Osteocyte (in vitro differentiated cells): ENCODE measurements around the gene MYO5B. TPM values are rescaled to one million over a fixed set of nuclear protein-coding genes. Genes with fewer than 3 reads are reported as not detected.

Experiments used
- DNase-seq: peaks from one replicate; pipeline ENCODE4 v3.0.0; 2021; ENCODE audit warnings: mixed read lengths; ENCODE audit not compliant: unreplicated experiment; ENCODE audit errors: extremely low spot score
- H3K27ac Mint-ChIP-seq: one replicate; pipeline ENCODE4 v1.8.0; 2021; ENCODE audit warnings: mild to moderate bottlenecking, mixed read lengths; ENCODE audit not compliant: unreplicated experiment
- H3K27me3 Mint-ChIP-seq: one replicate; pipeline ENCODE4 v1.8.0; 2021; ENCODE audit warnings: mixed read lengths; ENCODE audit not compliant: unreplicated experiment
- H3K36me3 Mint-ChIP-seq: one replicate; pipeline ENCODE4 v1.8.0; 2021; ENCODE audit warnings: mixed read lengths; ENCODE audit not compliant: unreplicated experiment
- H3K4me1 Mint-ChIP-seq: one replicate; pipeline ENCODE4 v1.8.0; 2021; ENCODE audit warnings: mixed read lengths; ENCODE audit not compliant: unreplicated experiment
- H3K4me3 Mint-ChIP-seq: one replicate; pipeline ENCODE4 v1.8.0; 2021; ENCODE audit warnings: mild to moderate bottlenecking, moderate library complexity, mixed read lengths; ENCODE audit not compliant: unreplicated experiment
- H3K9me3 Mint-ChIP-seq: one replicate; pipeline ENCODE4 v1.8.0; 2021; ENCODE audit warnings: mixed read lengths; ENCODE audit not compliant: unreplicated experiment
- total RNA-seq: library from RNA; stranded (reverse); gene quantifications from 2 replicates; pipeline ENCODE4 v1.2.1, GENCODE V29; 2021
- TF ChIP-seq, protein P1 (sequence below): fragments of 200-600 bp; sonication (generic); IDR thresholded peaks from 2 replicates; pipeline ENCODE4 v1.5.0; 2021; ENCODE audit warnings: antibody characterized with exemption, mild to moderate bottlenecking, moderate library complexity

MYO5B gene
- total RNA-seq, 1 donor from 2014 or later, result not detected

DNA sequence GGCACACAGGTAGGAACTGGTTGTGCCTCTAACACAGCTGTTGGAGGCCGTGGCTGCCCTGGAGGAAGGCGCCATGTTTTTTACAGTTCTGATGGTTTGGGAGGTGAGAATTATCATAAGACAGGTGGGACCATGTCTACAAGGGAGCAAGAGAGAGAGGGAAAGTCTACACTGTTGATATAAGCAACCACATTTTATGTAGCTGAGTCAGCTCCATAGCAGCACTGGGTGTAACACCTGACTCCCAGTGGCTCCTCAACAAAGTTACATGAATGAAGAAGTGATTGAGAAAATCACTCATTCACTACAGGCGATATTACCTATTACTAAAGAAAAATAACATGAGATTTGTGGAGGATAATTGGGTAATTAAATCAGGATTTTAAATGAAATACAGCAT is 340.3 kb downstream of the MYO5B start:
- H3K4me1 Mint-ChIP-seq, result peaks cover 4% of the 10 kb centered on the region
- TF ChIP-seq, protein P1, sequence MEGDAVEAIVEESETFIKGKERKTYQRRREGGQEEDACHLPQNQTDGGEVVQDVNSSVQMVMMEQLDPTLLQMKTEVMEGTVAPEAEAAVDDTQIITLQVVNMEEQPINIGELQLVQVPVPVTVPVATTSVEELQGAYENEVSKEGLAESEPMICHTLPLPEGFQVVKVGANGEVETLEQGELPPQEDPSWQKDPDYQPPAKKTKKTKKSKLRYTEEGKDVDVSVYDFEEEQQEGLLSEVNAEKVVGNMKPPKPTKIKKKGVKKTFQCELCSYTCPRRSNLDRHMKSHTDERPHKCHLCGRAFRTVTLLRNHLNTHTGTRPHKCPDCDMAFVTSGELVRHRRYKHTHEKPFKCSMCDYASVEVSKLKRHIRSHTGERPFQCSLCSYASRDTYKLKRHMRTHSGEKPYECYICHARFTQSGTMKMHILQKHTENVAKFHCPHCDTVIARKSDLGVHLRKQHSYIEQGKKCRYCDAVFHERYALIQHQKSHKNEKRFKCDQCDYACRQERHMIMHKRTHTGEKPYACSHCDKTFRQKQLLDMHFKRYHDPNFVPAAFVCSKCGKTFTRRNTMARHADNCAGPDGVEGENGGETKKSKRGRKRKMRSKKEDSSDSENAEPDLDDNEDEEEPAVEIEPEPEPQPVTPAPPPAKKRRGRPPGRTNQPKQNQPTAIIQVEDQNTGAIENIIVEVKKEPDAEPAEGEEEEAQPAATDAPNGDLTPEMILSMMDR, result no peak
- no peaks in the 10 kb centered on the region for H3K9me3 Mint-ChIP-seq
- no peak overlapping the region for H3K27ac Mint-ChIP-seq
- no peaks in the 10 kb centered on the region for H3K27me3 Mint-ChIP-seq
- DNase-seq, result no peak
- no peaks in the 10 kb centered on the region for H3K36me3 Mint-ChIP-seq
- H3K4me3 Mint-ChIP-seq, result no peak overlapping the region

DNA sequence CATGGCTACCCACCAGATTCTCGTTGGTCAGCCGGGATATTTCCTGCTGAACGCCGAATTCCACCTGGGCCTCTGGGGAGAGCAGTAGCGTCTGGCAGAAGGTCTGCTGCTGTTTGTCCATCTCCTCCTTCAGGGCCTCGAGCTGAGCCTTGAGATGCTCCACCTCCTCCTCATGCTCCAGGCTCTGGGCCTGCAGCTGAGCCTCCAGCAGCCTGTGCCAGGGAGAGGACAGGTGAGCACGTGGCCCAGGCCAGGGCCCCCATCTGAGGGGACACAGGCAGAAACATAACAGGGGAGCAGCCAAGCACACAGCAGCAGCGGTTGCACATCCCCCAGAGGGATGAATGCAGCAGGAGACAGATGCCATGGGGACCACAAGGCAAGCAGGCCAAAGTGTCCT is 341.5 kb downstream of the MYO5B start:
- Mint-ChIP-seq H3K9me3 (no peaks in the 10 kb centered on the region), H3K27me3 (no peaks in the 10 kb centered on the region), H3K27ac (no peak overlapping the region), H3K4me1 (peaks cover 10% of the 10 kb centered on the region), H3K4me3 (no peak overlapping the region), H3K36me3 (no peaks in the 10 kb centered on the region)
- TF ChIP-seq, protein P1, result no peak
- peak; percentile 76 for DNase-seq

DNA sequence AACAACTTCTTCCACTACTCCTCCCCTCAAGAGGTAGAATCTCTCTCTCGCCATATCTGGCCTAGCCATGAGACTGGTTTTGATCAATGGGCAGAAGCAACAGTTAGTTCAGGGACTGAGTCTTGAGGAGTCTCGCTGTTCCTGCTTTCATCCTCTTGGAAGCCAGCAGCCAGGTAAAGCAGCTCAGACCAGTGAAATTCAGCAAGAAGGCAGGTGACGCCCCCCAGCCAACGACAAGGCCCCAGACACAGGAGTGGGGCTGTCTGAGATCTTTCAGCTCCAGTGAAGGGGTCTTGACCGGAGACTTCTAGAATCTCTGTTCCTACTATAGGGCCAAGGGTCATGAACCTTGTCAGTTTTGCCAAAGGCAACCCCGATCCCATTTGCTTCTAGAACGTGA is 341.9 kb downstream of the MYO5B start:
- H3K9me3 Mint-ChIP-seq, result no peaks in the 10 kb centered on the region
- H3K27ac Mint-ChIP-seq, result no peak overlapping the region
- peaks cover 10% of the 10 kb centered on the region for H3K4me1 Mint-ChIP-seq
- TF ChIP-seq, protein P1, result no peak
- peak; percentile 76 for DNase-seq
- H3K36me3 Mint-ChIP-seq, result no peaks in the 10 kb centered on the region
- H3K27me3 Mint-ChIP-seq, result no peaks in the 10 kb centered on the region
- H3K4me3 Mint-ChIP-seq, result no peak overlapping the region

- DNase-seq, result peak; percentile 67
- H3K36me3 Mint-ChIP-seq, result no peaks in the 10 kb centered on the region
- H3K27ac Mint-ChIP-seq, result no peak overlapping the region
- H3K9me3 Mint-ChIP-seq, result no peaks in the 10 kb centered on the region
- peaks cover 10% of the 10 kb centered on the region for H3K4me1 Mint-ChIP-seq
- no peak overlapping the region for H3K4me3 Mint-ChIP-seq
- H3K27me3 Mint-ChIP-seq, result no peaks in the 10 kb centered on the region
- TF ChIP-seq, protein P1, result no peak
These were observed 343.3 kb downstream of the MYO5B start for GRCh38 chr18:49851624-49852023.

DNA sequence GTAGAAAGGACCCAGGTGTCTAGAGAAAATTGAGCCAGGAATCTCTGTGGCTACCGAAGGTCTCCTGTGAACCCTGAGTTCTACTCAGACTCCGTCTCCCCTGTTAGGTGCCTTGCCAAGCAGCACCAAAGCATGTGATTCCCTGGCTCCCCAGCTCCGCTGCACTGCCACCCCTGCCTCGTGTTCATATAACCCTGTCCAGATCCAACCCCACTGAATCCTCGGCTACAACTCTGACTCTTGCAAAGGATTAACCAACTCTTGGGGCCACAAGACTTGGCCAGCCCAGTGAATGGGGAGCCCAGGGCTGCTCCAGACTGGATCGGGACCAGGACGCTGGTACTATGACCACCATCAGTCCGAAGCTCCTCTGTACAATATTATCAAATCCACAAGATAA is 344.3 kb downstream of the MYO5B start:
- Mint-ChIP-seq H3K27me3 (no peaks in the 10 kb centered on the region), H3K4me1 (peaks cover 14% of the 10 kb centered on the region), H3K36me3 (no peaks in the 10 kb centered on the region), H3K27ac (no peak overlapping the region), H3K9me3 (no peaks in the 10 kb centered on the region), H3K4me3 (no peak overlapping the region)
- peak; percentile 63 for DNase-seq
- TF ChIP-seq, protein P1, result no peak
